H1 (cell line): ENCODE results near the gene ACAP2. TPM values are rescaled to one million over a fixed set of nuclear protein-coding genes. Genes with fewer than 3 reads are reported as not detected.

Experiments used
- CTCF ChIA-PET: fragments of 300-600 bp; sonication (Branson Sonifier 250); formaldehyde crosslinking; loops from one replicate; lab custom pipeline; 2021; ENCODE audit not compliant: partially characterized antibody; lab: Charles Lee
- POLR2A ChIA-PET: fragments of 300-600 bp; sonication (Branson Sonifier 250); formaldehyde crosslinking; loops from one replicate; lab custom pipeline; 2021; ENCODE audit warnings: inconsistent platforms; ENCODE audit not compliant: partially characterized antibody; lab: Charles Lee
- DNase-seq, 2 experiments: peaks; one replicate each; pipeline versions ENCODE4 v3.0.0 to v3.0.0-alpha.2; 2010 to 2022; ENCODE audit warnings: low spot score in 2 of 2, low read depth in 1 of 2, mixed read lengths in 1 of 2
- FAIRE-seq: peaks from 2 replicates; lab custom pipeline; 2011; peaks lifted over from hg19 to GRCh38; lab: Jason Lieb, UNC
- H2AFZ ChIP-seq: 2 replicates; pipeline ENCODE4 v1.8.1; 2012; ENCODE audit warnings: low read length, inconsistent platforms
- H2AK5ac ChIP-seq: 2 replicates; pipeline ENCODE4 v1.6.1; 2013; ENCODE audit warnings: low read depth, low read length
- H2BK120ac ChIP-seq: replicated peaks from 2 replicates; pipeline ENCODE3; 2013; ENCODE audit warnings: low read depth, low read length, inconsistent platforms
- H2BK12ac ChIP-seq: 2 replicates; pipeline ENCODE4 v1.6.1; 2013; ENCODE audit warnings: low read depth, low read length
- H2BK15ac ChIP-seq: 2 replicates; pipeline ENCODE4 v1.6.1; 2013; ENCODE audit warnings: low read length
- H2BK20ac ChIP-seq: 2 replicates; pipeline ENCODE4 v1.6.1; 2013; ENCODE audit warnings: low read length
- H2BK5ac ChIP-seq: 2 replicates; pipeline ENCODE4 v1.6.1; 2013; ENCODE audit warnings: low read depth, low read length
- H3K14ac ChIP-seq: 2 replicates; pipeline ENCODE4 v1.6.1; 2013; ENCODE audit warnings: inconsistent platforms; ENCODE audit not compliant: insufficient read length
- H3K18ac ChIP-seq: 2 replicates; pipeline ENCODE4 v1.6.1; 2013; ENCODE audit warnings: low read length; ENCODE audit errors: extremely low read depth
- H3K23ac ChIP-seq: 2 replicates; pipeline ENCODE4 v1.6.1; 2013; ENCODE audit warnings: inconsistent platforms; ENCODE audit not compliant: insufficient read length
- H3K23me2 ChIP-seq: 2 replicates; pipeline ENCODE4 v1.6.1; 2013; ENCODE audit warnings: low read depth, low read length
- H3K27ac ChIP-seq: 2 replicates; pipeline ENCODE4 v1.6.1; 2011; ENCODE audit warnings: low read depth, low read length, inconsistent platforms
- H3K27me3 ChIP-seq, 4 experiments: replicated peaks in 1 of 4; 1 replicate in 1 of 4; 2 replicates in 3 of 4; pipeline versions ENCODE4 v1.6.1 to v1.8.1; 2011 to 2013; ENCODE audit warnings: low read length in 3 of 4, mild to moderate bottlenecking in 3 of 4, inconsistent platforms in 2 of 4, mixed read lengths in 2 of 4, moderate library complexity in 1 of 4; ENCODE audit not compliant: control insufficient read depth in 3 of 4, insufficient read depth in 3 of 4; ENCODE audit errors: extremely low read depth in 1 of 4
- H3K36me3 ChIP-seq, 4 experiments: 2 replicates each; pipeline versions ENCODE4 v1.6.1 to v1.8.1; 2011 to 2013; ENCODE audit warnings: mild to moderate bottlenecking in 4 of 4, low read length in 3 of 4, moderate library complexity in 2 of 4, control low read depth in 1 of 4, inconsistent platforms in 1 of 4; ENCODE audit not compliant: insufficient read depth in 4 of 4, control insufficient read depth in 2 of 4
- H3K4ac ChIP-seq: replicated peaks from 2 replicates; pipeline ENCODE3; 2013; ENCODE audit warnings: low read length, low read depth, mixed read lengths, inconsistent platforms; ENCODE audit not compliant: insufficient read length
- H3K4me1 ChIP-seq, 4 experiments: replicated peaks in 1 of 4; 1 replicate in 1 of 4; 2 replicates in 3 of 4; pipeline versions ENCODE4 v1.6.1 to v1.8.1; 2011 to 2013; ENCODE audit warnings: low read length in 3 of 4, inconsistent platforms in 2 of 4, mixed read lengths in 1 of 4; ENCODE audit not compliant: insufficient read depth in 4 of 4, control insufficient read depth in 3 of 4
- H3K4me2 ChIP-seq, 2 experiments: 2 replicates each; pipeline versions ENCODE4 v1.6.1 to v1.8.1; 2011 to 2013; ENCODE audit warnings: low read depth in 2 of 2, low read length in 2 of 2, control low read depth in 1 of 2, inconsistent platforms in 1 of 2, mild to moderate bottlenecking in 1 of 2; ENCODE audit not compliant: insufficient read depth in 1 of 2
- H3K4me3 ChIP-seq, 4 experiments: fragments of 200-600, 300-600 bp in 1 of 4; sonication (generic), shearing (Covaris generic), sonication (Bioruptor Twin) in 1 of 4; 2 replicates each; pipeline versions ENCODE4 v1.5.1 to v1.8.1; 2011 to 2016; ENCODE audit warnings: low read length in 4 of 4, low read depth in 3 of 4, control low read depth in 2 of 4, inconsistent platforms in 2 of 4, mild to moderate bottlenecking in 2 of 4, mixed read lengths in 1 of 4, moderate library complexity in 1 of 4; ENCODE audit not compliant: insufficient read depth in 2 of 4; ENCODE audit errors: extremely low read depth in 1 of 4
- H3K56ac ChIP-seq: replicated peaks from 2 replicates; pipeline ENCODE3; 2013; ENCODE audit warnings: low read depth, mild to moderate bottlenecking, mixed read lengths, low read length, inconsistent platforms; ENCODE audit not compliant: insufficient read length
- H3K79me1 ChIP-seq: 2 replicates; pipeline ENCODE4 v1.6.1; 2013; ENCODE audit warnings: low read depth, low read length, control low read depth
- H3K79me2 ChIP-seq, 2 experiments: 2 replicates each; pipeline versions ENCODE4 v1.6.1 to v1.8.1; 2012 to 2013; ENCODE audit warnings: low read length in 2 of 2, mild to moderate bottlenecking in 2 of 2, inconsistent platforms in 1 of 2; ENCODE audit not compliant: insufficient read depth in 2 of 2, control insufficient read depth in 1 of 2
- H3K9ac ChIP-seq, 4 experiments: replicated peaks in 1 of 4; 1 replicate in 1 of 4; 2 replicates in 3 of 4; pipeline versions ENCODE4 v1.6.1 to v1.8.1; 2011 to 2013; ENCODE audit warnings: low read depth in 3 of 4, low read length in 3 of 4, control low read depth in 2 of 4, mild to moderate bottlenecking in 2 of 4, moderate library complexity in 2 of 4, inconsistent platforms in 1 of 4; ENCODE audit errors: extremely low read depth in 1 of 4
- H3K9me3 ChIP-seq, 2 experiments: 2 replicates each; pipeline versions ENCODE4 v1.6.1 to v1.8.1; 2012 to 2013; ENCODE audit warnings: mild to moderate bottlenecking in 2 of 2, moderate library complexity in 2 of 2, control low read depth in 1 of 2, inconsistent platforms in 1 of 2, low read depth in 1 of 2, low read length in 1 of 2, mixed read lengths in 1 of 2; ENCODE audit not compliant: insufficient read depth in 2 of 2
- H4K20me1 ChIP-seq, 2 experiments: replicated peaks in 1 of 2; 2 replicates each; pipeline versions ENCODE3 to v1.8.1; 2011 to 2013; ENCODE audit warnings: inconsistent platforms in 2 of 2, low read length in 2 of 2, mild to moderate bottlenecking in 1 of 2; ENCODE audit not compliant: insufficient read depth in 2 of 2, control insufficient read depth in 1 of 2
- H4K5ac ChIP-seq: 2 replicates; pipeline ENCODE4 v1.6.1; 2013; ENCODE audit warnings: low read length, low read depth, mixed read lengths, inconsistent platforms; ENCODE audit not compliant: insufficient read length
- H4K8ac ChIP-seq: 2 replicates; pipeline ENCODE4 v1.8.0; 2013; ENCODE audit warnings: mild to moderate bottlenecking, moderate library complexity, low read length, inconsistent platforms; ENCODE audit not compliant: insufficient read depth; ENCODE audit errors: extremely low read depth
- H4K91ac ChIP-seq: replicated peaks from 2 replicates; pipeline ENCODE3; 2013; ENCODE audit warnings: low read length, mixed read lengths, inconsistent platforms; ENCODE audit not compliant: insufficient read length
- BCL11A ChIP-seq, 2 experiments: IDR thresholded peaks; one replicate each; pipeline ENCODE4 v1.6.1; 2011; ENCODE audit warnings: low read depth in 2 of 2, low read length in 2 of 2, mild to moderate bottlenecking in 2 of 2
- EP300 ChIP-seq, 2 experiments: IDR thresholded peaks; 1 replicate in 1 of 2; 2 replicates in 1 of 2; pipeline ENCODE4 v1.6.1; 2011 to 2012; ENCODE audit warnings: low read depth in 2 of 2, low read length in 2 of 2, mild to moderate bottlenecking in 2 of 2, borderline replicate concordance in 1 of 2, inconsistent platforms in 1 of 2, moderate library complexity in 1 of 2
- JUN ChIP-seq: IDR thresholded peaks from 2 replicates; pipeline ENCODE4 v1.6.1; 2011; ENCODE audit warnings: low read depth, mild to moderate bottlenecking, improper control_type of control experiment, low read length
- MAFK ChIP-seq: IDR thresholded peaks from 2 replicates; pipeline ENCODE4 v1.6.1; 2012; ENCODE audit warnings: low read depth, mild to moderate bottlenecking, improper control_type of control experiment, low read length
- NANOG ChIP-seq: IDR thresholded peaks from 2 replicates; pipeline ENCODE4 v1.6.1; 2011; ENCODE audit warnings: low read length, low read depth, mild to moderate bottlenecking, inconsistent platforms; ENCODE audit not compliant: insufficient read depth, poor library complexity, severe bottlenecking
- SIRT6 ChIP-seq: IDR thresholded peaks from one replicate; pipeline ENCODE4 v1.7.1; 2012; ENCODE audit warnings: low read length, inconsistent platforms
- SP1 ChIP-seq: IDR thresholded peaks from 2 replicates; pipeline ENCODE4 v1.6.1; 2011; ENCODE audit warnings: low read depth, low read length
- TBP ChIP-seq: IDR thresholded peaks from 2 replicates; pipeline ENCODE4 v1.6.1; 2011; ENCODE audit warnings: low read depth, low read length, improper control_type of control experiment
- YY1 ChIP-seq: IDR thresholded peaks from 2 replicates; pipeline ENCODE4 v1.6.1; 2011; ENCODE audit warnings: low read depth, mild to moderate bottlenecking, low read length
- WGBS, 2 experiments: shearing (Covaris generic) in 1 of 2; methylation state at CpG; one replicate each; pipeline versions ENCODE4 v1.1.6 to v1.1.7; 2013 to 2015; ENCODE audit warnings: low lambda C conversion rate in 2 of 2, mixed read lengths in 2 of 2, inconsistent platforms in 1 of 2, low coverage in 1 of 2, missing lambda C conversion rate in 1 of 2; ENCODE audit not compliant: insufficient replicate concordance in 2 of 2, insufficient coverage in 1 of 2, insufficient read length in 1 of 2; ENCODE audit errors: extremely low coverage in 1 of 2, missing lambda C conversion rate in 1 of 2; 5-methylcytosine and 5-hydroxymethylcytosine counted together
- polyA plus RNA-seq, 7 experiments: library from polyadenylated mRNA; depleted of rRNA in 3 of 7; stranded (reverse) in 5 of 7; unstranded in 2 of 7; fragments of >200 nt in 5 of 7; fragments of 200-250 nt in 2 of 7; gene quantifications; 1 replicate in 5 of 7; 2 replicates in 1 of 7; 4 replicates in 1 of 7; pipeline versions ENCODE4 v1.2.1 to v1.2.3, GENCODE V29; 2011 to 2013; ENCODE audit warnings: missing spikeins in 2 of 7, mixed read lengths in 2 of 7
- total RNA-seq: library from RNA; stranded (reverse); fragmentation: NEBNext Ultra II Directional; extraction: Animal tissue kit (Norgen Biotek cat#: 25700); gene quantifications from 2 replicates; pipeline ENCODE4 v1.2.1, GENCODE V29; 2021
- TF ChIP-seq, protein P1 (sequence below): IDR thresholded peaks from 2 replicates; pipeline ENCODE4 v1.6.1; 2012; ENCODE audit warnings: inconsistent platforms

Gene ACAP2
- total and polyA plus RNA-seq, 2 of the 8 experiments (the other 6 are each of a cell fraction or from before 2014, with no cell fraction given), result 7.7 to 37.3 TPM

DNA sequence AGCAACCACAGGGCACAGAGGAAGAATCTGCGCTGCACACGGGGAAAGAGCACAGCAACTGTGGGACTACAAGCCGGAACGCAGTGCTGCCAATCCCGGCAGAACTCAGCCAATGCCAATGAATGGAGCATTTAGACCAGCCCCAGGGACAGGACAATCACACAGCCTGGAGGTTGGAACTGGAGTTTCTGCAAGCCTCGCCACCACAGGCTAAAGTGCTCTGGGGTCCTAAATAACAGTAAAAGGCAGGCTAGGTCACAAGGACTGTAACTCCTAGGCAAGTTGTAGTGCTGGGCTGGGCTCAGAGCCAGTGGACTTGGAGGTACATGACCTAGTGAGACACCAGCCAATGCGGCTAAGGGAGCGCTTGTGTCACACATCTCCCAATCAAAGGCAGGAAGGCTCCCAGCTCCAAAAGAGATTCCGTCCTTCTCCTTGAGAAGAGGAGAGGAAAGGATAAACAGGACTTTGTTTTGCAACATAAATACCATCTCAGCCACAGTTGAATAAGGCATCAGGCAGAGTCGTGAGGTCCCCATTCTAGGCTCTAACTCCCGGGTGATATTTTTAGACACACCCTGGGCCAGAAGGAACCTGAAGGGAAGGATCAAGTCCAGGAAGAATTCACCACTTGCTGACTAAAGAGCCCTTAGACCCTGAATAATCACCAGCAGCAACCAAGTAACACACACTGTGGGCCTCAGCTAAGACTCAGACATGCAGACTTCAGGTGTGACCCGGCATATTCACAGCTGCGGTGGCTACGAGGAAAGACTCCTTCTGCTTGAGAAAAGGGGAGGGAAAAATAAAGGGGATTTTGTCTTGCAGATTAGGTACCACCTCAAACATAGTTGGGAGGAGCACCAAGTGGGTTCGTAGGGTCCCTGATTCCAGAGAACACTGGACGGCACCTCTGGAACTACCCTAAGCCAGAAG, 86.4 kb downstream of the ACAP2 start:
- ChIA-PET POLR2A (interaction anchor here (0.8 to 1.5 kb wide), 2 partner anchors 9 to 30 kb away, joined by 3 to 5 read pairs; no protein-coding TSS in a partner anchor), CTCF (interaction anchor here (0.6 to 1.6 kb wide), 2 partner anchors 14 to 21 kb away, joined by 3 read pairs; no protein-coding TSS in a partner anchor)
- H2BK20ac ChIP-seq, result no peak overlapping the region
- H3K9me3 ChIP-seq, result no peaks in the 10 kb centered on the region
- no peaks in the 10 kb centered on the region for H3K36me3 ChIP-seq
- WGBS, 2 experiments, result 89% methylated on average over 16 of the region's 16 CpGs; no CpG with 5 or more reads in 1 of the 2 experiments
- H2BK15ac ChIP-seq, result no peak overlapping the region
- H3K79me2 ChIP-seq, result peaks cover 0 to 6% of the 10 kb centered on the region in 2 experiments; a peak in 1 of 4 replicates
- no peak overlapping the region for H3K4ac ChIP-seq
- H3K79me1 ChIP-seq, result peaks cover 3% of the 10 kb centered on the region; the same call in 1 of the 2 replicates
- H4K8ac ChIP-seq, result no peak overlapping the region
- no peak overlapping the region for H3K4me3 ChIP-seq
- peak overlapping the region in 1 of 4 experiments; percentile 10; a peak in 1 of 7 replicates for H3K9ac ChIP-seq
- H4K91ac ChIP-seq, result no peak overlapping the region
- no peak overlapping the region for H2BK120ac ChIP-seq
- no peak for FAIRE-seq
- H4K5ac ChIP-seq, result no peak overlapping the region
- no peaks in the 10 kb centered on the region for H4K20me1 ChIP-seq
- no peak overlapping the region; the same call in 1 of the 2 replicates for H2AK5ac ChIP-seq
- H2BK12ac ChIP-seq, result 0 out of 2 replicates have a peak overlapping the region, but pooled peaks have one; percentile 42
- H3K14ac ChIP-seq, result no peak overlapping the region
- no peak overlapping the region for H3K23ac ChIP-seq
- H3K23me2 ChIP-seq, result no peaks in the 10 kb centered on the region
- H2BK5ac ChIP-seq, result peak overlapping the region; percentile 21; the same call in 1 of the 2 replicates
- no peak for DNase-seq
- H3K4me1 ChIP-seq, result peaks cover 0 to 6% (median 3%) of the 10 kb centered on the region in 4 experiments; a peak in 5 of 7 replicates
- no peak overlapping the region; the same call in 1 of the 2 replicates for H3K18ac ChIP-seq
- no peaks in the 10 kb centered on the region for H3K27me3 ChIP-seq
- H2AFZ ChIP-seq, result no peak overlapping the region
- H3K56ac ChIP-seq, result no peak overlapping the region
- H3K4me2 ChIP-seq, result 0 out of 4 replicates have a peak overlapping the region, but pooled peaks of 1 of the 2 experiments have one; percentile 20
- no peak overlapping the region for H3K27ac ChIP-seq
- TF ChIP-seq JUN, result no peak
- no peak for TF ChIP-seq NANOG
- no peak for TF ChIP-seq EP300 (IDR thresholded peaks at IDR 0.05; ENCODE audit: borderline replicate concordance in 1 of 2, low read depth in 2 of 2, low read length in 2 of 2)
- TF ChIP-seq YY1, result no peak
- TF ChIP-seq SP1, result no peak
- no peak for TF ChIP-seq BCL11A (IDR thresholded peaks at IDR 0.05; ENCODE audit: low read depth in 2 of 2, low read length in 2 of 2)
- TF ChIP-seq TBP, result no peak
- no peak for TF ChIP-seq SIRT6
- TF ChIP-seq, protein P1, sequence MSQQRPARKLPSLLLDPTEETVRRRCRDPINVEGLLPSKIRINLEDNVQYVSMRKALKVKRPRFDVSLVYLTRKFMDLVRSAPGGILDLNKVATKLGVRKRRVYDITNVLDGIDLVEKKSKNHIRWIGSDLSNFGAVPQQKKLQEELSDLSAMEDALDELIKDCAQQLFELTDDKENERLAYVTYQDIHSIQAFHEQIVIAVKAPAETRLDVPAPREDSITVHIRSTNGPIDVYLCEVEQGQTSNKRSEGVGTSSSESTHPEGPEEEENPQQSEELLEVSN, result no peak
- no peak for TF ChIP-seq MAFK
